Measurements from ENCODE around the gene AKR1B1.
"Not testable (repeated sequence)": the region's sequence is repeated elsewhere in the genome, so short reads cannot be mapped to it uniquely, and the experiment has no call there.

AKR1B1 gene

GRCh38 chr7:134495546-134495945, 36.6 kb upstream of the AKR1B1 start:
- no peak overlapping the region for H3K27ac ChIP-seq
- TF ChIP-seq ZFX (IDR thresholded peaks at IDR 0.05; ENCODE audit: borderline replicate concordance) (no peak), CTCF (IDR thresholded peaks at IDR 0.05) (no peak)

- TF ChIP-seq ZFX (IDR thresholded peaks at IDR 0.05; ENCODE audit: borderline replicate concordance) (no peak), CTCF (IDR thresholded peaks at IDR 0.05) (no peak)
- no peak overlapping the region for H3K27ac ChIP-seq
Observed at GRCh38 chr7:134493091-134493490, 34.2 kb upstream of the AKR1B1 start.

- not testable (repeated sequence) for H3K27ac ChIP-seq
Observed at GRCh38 chr7:134487721-134488120, 28.8 kb upstream of the AKR1B1 start.

- TF ChIP-seq CTCF (IDR thresholded peaks at IDR 0.05) (no peak), ZFX (IDR thresholded peaks at IDR 0.05; ENCODE audit: borderline replicate concordance) (no peak)
Observed at GRCh38 chr7:134485203-134485602, 26.3 kb upstream of the AKR1B1 start.

GRCh38 chr7:134483296-134483695, 24.4 kb upstream of the AKR1B1 start:
- H3K27ac ChIP-seq: no peak overlapping the region
- TF ChIP-seq CTCF (IDR thresholded peaks at IDR 0.05) (no peak), ZFX (IDR thresholded peaks at IDR 0.05; ENCODE audit: borderline replicate concordance) (no peak)

More at GRCh38 chr7:134485203-134485602, 26.3 kb upstream of the AKR1B1 start:
- no peak overlapping the region for H3K27ac ChIP-seq

- no peak overlapping the region for H3K27ac ChIP-seq
- no peak for TF ChIP-seq ZFX (IDR thresholded peaks at IDR 0.05; ENCODE audit: borderline replicate concordance)
- no peak for TF ChIP-seq CTCF (IDR thresholded peaks at IDR 0.05)
Observed at GRCh38 chr7:134482858-134483257, 24.0 kb upstream of the AKR1B1 start.

GRCh38 chr7:134481167-134481566, 22.3 kb upstream of the AKR1B1 start:
- no peak overlapping the region for H3K27ac ChIP-seq
- TF ChIP-seq ZFX (IDR thresholded peaks at IDR 0.05; ENCODE audit: borderline replicate concordance) (no peak), CTCF (IDR thresholded peaks at IDR 0.05) (no peak)

- no peak overlapping the region for H3K27ac ChIP-seq
Observed at GRCh38 chr7:134480730-134481129, 21.8 kb upstream of the AKR1B1 start.

More at GRCh38 chr7:134480730-134481129, 21.8 kb upstream of the AKR1B1 start:
- no peak for TF ChIP-seq CTCF (IDR thresholded peaks at IDR 0.05)
- no peak for TF ChIP-seq ZFX (IDR thresholded peaks at IDR 0.05; ENCODE audit: borderline replicate concordance)

All from 22Rv1 (cell line).